Transverse colon (tissue), 4 donors: ENCODE data around the gene HPX.

Source experiments
- CTCF ChIP-seq, 5 experiments: fragments of 200-600 bp in 3 of 5; fragments of 450-650 bp in 2 of 5; sonication (generic) in 3 of 5; IDR thresholded peaks; 1 replicate in 2 of 5; 2 replicates in 3 of 5; pipeline ENCODE4 v1.5.1; 2016 to 2017; ENCODE audit warnings: antibody characterized with exemption in 5 of 5, inconsistent platforms in 3 of 5, mild to moderate bottlenecking in 2 of 5, moderate library complexity in 1 of 5
- EP300 ChIP-seq: sonication (generic); formaldehyde crosslinking; IDR thresholded peaks from one replicate; pipeline ENCODE4 v1.6.1; 2017; ENCODE audit warnings: antibody characterized with exemption, low read depth
- POLR2A ChIP-seq: fragments of 450-650 bp; IDR thresholded peaks from one replicate; pipeline ENCODE4 v1.6.1; 2016; ENCODE audit warnings: antibody characterized with exemption, mild to moderate bottlenecking, moderate library complexity
- POLR2AphosphoS5 ChIP-seq, 3 donors: sonication (generic); formaldehyde crosslinking; IDR thresholded peaks; one replicate each; pipeline ENCODE4 v1.6.1; 2016; ENCODE audit warnings: antibody characterized with exemption in 3 of 3

- TF ChIP-seq CTCF (IDR thresholded peaks at IDR 0.05) (no peak), POLR2A (no peak), EP300 (no peak), POLR2AphosphoS5 (IDR thresholded peaks at IDR 0.05) (no peak)
Measured at GRCh38 chr11:6486256-6486655, 45.5 kb upstream of the HPX start.
